AG04449 (cell line): ENCODE data around the gene DISC1.

Experiments
- CTCF ChIA-PET: fragments of 350-600 bp; formaldehyde crosslinking; extraction: SDS; loops from one replicate; lab custom pipeline; 2021; ENCODE audit warnings: antibody characterized with exemption; lab: Yijun Ruan, JAX
- POLR2A ChIA-PET: fragments of 400-600, 350-600 bp; formaldehyde crosslinking; extraction: SDS; loops from one replicate; lab custom pipeline; 2020; ENCODE audit warnings: antibody characterized with exemption, inconsistent platforms; lab: Yijun Ruan, JAX
- DNase-seq: peaks from one replicate; pipeline ENCODE4 v3.0.0-alpha.2; 2010; ENCODE audit warnings: low read depth, low spot score
- H3K4me3 ChIP-seq: 2 replicates; pipeline ENCODE4 v1.5.1; 2011; ENCODE audit warnings: low read depth, mild to moderate bottlenecking, control low read depth, low read length
- TF ChIP-seq, protein P1 (sequence below): IDR thresholded peaks from one replicate; pipeline ENCODE4 v1.5.1; 2011; ENCODE audit warnings: mild to moderate bottlenecking, moderate library complexity, low read length, control low read depth, inconsistent platforms; ENCODE audit not compliant: insufficient read depth; ENCODE audit errors: missing control alignments

The DISC1 gene

DNA sequence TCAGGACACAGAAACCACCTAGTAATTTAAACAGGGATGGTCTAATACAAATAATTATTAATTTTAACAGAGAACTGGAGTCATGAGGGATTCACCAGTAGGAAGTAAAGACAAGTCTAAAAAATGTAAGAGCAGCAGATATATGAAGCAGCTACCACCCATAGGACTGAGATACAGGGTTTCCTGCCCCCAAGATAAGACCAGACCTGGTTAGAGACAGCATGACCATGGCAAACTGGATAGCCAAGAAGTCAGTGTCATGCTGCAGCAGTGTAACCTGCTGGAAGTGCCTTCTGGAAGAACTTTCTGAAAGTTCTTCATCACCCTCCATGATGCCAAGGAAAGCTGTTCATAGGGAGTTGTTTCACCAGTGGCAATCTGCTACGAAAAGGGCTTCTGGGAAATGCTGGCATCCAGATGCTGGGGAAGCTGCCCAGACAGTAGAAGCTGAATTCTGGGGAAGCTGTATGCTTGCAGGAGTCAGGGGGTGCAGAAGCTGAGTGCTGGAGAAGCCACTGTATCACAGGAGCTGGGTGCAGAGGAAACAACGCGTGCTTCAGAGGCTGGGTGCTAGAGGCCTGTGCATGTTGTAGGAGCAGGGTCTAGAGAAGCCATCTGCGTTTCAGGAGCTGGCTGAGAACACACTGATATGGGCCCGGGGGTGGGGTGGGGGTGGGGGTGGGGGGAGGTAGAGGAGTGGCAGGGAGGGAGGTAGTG lies 356.4 kb downstream of the DISC1 start:
- no peak for DNase-seq
- POLR2A ChIA-PET, result no interaction called here
- H3K4me3 ChIP-seq, result no peak overlapping the region
- TF ChIP-seq, protein P1, sequence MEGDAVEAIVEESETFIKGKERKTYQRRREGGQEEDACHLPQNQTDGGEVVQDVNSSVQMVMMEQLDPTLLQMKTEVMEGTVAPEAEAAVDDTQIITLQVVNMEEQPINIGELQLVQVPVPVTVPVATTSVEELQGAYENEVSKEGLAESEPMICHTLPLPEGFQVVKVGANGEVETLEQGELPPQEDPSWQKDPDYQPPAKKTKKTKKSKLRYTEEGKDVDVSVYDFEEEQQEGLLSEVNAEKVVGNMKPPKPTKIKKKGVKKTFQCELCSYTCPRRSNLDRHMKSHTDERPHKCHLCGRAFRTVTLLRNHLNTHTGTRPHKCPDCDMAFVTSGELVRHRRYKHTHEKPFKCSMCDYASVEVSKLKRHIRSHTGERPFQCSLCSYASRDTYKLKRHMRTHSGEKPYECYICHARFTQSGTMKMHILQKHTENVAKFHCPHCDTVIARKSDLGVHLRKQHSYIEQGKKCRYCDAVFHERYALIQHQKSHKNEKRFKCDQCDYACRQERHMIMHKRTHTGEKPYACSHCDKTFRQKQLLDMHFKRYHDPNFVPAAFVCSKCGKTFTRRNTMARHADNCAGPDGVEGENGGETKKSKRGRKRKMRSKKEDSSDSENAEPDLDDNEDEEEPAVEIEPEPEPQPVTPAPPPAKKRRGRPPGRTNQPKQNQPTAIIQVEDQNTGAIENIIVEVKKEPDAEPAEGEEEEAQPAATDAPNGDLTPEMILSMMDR, result no peak
- CTCF ChIA-PET, result no interaction called here

DNA sequence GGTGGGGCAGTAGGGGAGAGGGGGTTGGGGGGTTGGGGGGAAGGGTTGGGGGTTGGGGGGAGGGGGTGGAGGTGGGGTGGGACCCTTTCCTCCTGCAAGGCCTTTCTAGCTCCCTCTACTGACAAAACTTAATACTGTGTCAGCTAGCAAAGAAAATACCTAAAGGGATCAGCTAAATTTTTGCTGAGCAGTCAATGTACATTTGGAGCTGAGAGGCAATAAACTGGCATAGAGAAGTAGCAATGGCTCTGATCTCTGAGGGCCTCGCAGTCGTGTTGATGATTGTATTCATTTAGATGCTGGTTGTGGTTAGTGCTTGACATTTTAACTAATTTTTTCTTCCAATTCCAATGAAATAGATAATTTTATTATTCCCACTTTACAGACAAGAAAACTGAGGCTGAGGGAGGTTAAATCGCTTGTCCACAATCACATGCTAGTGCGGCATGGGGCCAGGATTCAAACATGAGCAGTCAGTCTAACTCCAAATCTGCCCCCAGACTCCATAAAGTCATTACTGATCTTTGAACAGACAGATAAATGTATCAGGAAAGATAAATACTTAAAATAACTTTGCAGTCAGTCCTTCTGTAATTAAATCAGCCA lies 357.1 kb downstream of the DISC1 start:
- CTCF ChIA-PET, result no interaction called here
- TF ChIP-seq, protein P1, result no peak
- H3K4me3 ChIP-seq, result no peak overlapping the region
- POLR2A ChIA-PET, result no interaction called here
- no peak for DNase-seq

DNA sequence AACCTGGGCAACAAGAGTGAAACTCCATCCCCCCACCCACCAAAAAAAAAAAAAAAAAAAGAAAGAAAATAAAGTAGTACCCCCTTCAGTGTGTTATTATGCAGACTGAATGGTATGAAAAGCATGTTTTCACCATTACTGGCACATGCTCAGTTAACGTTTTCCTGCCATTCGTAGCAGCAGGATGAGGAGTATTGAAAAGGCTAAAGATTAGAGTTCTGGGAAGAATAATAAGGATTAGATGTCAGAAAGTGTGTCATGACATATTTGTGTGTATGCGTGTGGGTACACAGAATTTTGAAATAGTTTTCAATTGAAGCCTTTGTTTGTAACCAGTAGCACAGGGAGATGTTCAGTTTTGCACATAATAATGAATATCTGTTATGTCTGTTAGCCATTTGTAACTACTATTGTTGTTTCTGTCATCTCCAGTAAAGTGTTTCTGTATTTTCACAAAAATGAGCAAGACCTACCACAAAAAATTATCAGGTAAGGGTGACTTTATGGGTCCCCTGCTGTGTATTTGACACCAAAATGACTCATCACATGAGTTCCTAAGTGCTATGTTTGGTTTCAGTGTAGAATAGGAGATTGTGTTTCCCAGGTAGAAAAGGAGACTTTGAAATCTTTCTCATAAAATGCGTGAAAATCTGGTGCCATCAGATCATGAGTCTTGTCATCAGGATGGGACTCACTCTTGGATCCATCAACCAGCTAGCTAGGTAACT lies 358.9 kb downstream of the DISC1 start:
- H3K4me3 ChIP-seq, result no peak overlapping the region
- TF ChIP-seq, protein P1, result no peak
- DNase-seq, result no peak
- POLR2A ChIA-PET, result no interaction called here
- CTCF ChIA-PET, result no interaction called here

DNA sequence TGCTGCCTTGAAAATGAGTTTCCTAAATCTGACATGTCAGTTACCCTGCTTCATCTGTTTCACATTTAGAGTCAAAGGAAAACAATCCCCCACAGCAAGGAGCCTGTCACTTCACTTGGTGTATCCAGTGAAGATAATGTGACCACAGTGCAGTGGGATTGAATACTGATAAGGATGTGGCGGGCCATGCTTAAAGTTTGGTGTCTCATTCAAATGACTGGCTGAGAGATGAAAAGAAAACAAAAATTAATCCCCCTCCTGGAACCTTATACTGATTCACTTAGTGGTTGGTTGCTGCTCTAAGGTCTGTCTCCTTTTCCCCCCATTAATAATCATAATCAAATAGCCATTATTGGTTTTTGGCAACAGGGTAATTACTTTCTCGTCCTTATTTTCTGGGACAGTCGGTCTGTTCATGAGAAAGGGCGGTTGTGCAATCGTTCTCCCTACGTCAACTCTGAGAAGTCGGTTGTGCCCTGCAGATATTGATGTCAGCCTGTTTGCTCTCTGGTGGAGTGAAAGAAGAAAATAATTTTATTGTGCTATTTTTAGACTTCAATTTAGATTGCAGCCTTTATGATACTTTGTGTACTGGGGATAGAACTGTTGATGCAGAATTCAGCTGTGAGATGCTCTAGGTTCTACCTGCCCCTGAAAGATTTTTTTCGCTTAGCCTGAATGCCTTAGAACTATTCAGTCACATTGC lies 360.2 kb downstream of the DISC1 start:
- TF ChIP-seq, protein P1, result no peak
- POLR2A ChIA-PET, result no interaction called here
- DNase-seq, result no peak
- no peak overlapping the region for H3K4me3 ChIP-seq
- CTCF ChIA-PET, result no interaction called here

DNA sequence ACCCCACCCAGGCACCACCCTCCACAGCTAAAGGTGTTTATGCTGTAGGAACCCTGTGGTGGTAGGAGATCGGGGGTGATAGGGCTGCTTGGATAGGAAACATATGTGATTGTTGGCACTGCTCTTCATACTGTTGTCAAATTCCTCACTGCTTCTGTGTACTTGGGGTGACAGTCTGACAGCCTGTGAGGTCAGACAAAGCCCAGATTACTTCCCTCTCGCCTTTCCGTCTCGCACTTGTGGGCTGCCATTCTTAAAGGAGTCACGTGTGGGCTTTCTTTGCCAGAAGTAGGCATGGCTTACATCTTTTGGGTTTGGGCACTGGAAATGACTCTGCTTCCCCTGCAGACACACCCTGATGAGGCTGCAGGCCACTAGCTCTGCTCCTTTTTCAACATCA lies 363.8 kb downstream of the DISC1 start:
- TF ChIP-seq, protein P1, result no peak
- POLR2A ChIA-PET, result no interaction called here
- DNase-seq, result no peak
- no peak overlapping the region for H3K4me3 ChIP-seq
- CTCF ChIA-PET, result no interaction called here
